Neural crest cell (in vitro differentiated cells): ENCODE results near the gene LGALS9C. TPM values are rescaled to one million over a fixed set of nuclear protein-coding genes. Genes with fewer than 3 reads are reported as not detected.
"Not testable (repeated sequence)": the region's sequence is repeated elsewhere in the genome, so short reads cannot be mapped to it uniquely, and the experiment has no call there.

Experiments used
- DNase-seq: peaks from one replicate; pipeline ENCODE4 v3.0.0; 2021; ENCODE audit warnings: low read depth, mixed read lengths, low spot score
- H3K27ac Mint-ChIP-seq: one replicate; pipeline ENCODE4 v1.8.0; 2021; ENCODE audit warnings: mild to moderate bottlenecking, mixed read lengths; ENCODE audit not compliant: unreplicated experiment
- H3K27me3 Mint-ChIP-seq: 2 replicates; pipeline ENCODE4 v1.8.0; 2021; ENCODE audit warnings: low read depth, mild to moderate bottlenecking, mixed read lengths
- H3K36me3 Mint-ChIP-seq: 2 replicates; pipeline ENCODE4 v1.8.0; 2021; ENCODE audit warnings: low read depth, mild to moderate bottlenecking, mixed read lengths
- H3K4me1 Mint-ChIP-seq: 2 replicates; pipeline ENCODE4 v1.8.0; 2021; ENCODE audit warnings: mixed read lengths
- H3K4me3 Mint-ChIP-seq: one replicate; pipeline ENCODE4 v1.8.0; 2021; ENCODE audit warnings: mild to moderate bottlenecking, mixed read lengths
- H3K9me3 Mint-ChIP-seq: 2 replicates; pipeline ENCODE4 v1.8.0; 2021; ENCODE audit warnings: mixed read lengths
- total RNA-seq: library from RNA; stranded (reverse); gene quantifications from 2 replicates; pipeline ENCODE4 v1.2.1, GENCODE V29; 2021

Gene LGALS9C
- total RNA-seq, 1 donor from 2014 or later = not detected

DNA sequence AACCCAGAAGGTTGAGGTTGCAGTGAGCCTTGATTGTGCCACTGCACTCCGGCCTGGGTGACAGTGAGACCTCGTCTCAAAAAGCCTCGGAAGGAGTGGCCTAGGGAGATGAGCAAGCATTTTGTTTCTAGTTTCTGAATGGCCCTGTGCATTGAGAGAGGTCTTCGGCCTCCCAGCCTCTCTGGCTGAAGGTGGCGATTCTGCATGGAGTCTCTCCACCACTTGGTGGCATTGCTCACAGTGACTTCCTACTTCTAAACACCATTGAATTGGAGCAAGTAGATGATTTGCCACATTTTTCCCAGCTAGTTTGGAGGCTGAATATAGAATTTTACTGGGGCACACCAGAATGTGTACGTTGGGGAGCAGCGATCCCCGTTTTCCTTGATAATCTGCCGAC lies 48.4 kb downstream of the LGALS9C start:
- not testable (repeated sequence) for H3K27ac Mint-ChIP-seq, H3K27me3 Mint-ChIP-seq, H3K36me3 Mint-ChIP-seq, DNase-seq, H3K4me3 Mint-ChIP-seq, H3K4me1 Mint-ChIP-seq, H3K9me3 Mint-ChIP-seq

DNA sequence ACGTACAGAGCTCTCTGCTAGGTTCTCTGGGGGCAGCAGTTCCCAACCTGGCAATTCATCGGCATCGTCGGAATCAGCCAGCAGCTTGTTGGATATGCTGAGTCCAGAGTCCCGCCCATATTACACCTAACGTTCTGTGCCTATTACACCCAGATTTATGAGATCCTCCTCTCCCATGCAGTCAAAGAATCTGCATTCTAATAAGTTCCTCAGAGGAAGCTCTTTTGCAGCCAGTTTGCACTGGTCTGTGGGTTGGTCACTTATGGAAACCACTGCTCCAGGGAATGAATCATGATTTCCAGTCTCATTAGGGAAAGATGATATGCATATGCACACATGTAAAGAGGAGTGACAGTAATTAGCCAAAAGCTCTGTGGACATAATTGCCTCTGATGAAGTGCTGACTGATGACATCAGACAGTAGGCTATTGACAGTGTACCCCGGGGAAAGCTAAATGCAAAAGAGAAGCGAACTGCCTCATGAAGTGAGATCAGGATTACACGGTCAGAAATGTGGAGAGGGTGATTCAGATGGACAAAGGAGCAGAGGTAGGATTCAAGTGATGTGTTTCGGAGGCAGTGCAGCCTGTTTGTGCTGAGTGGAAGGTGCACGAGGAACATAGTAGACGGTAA lies 49.7 kb downstream of the LGALS9C start:
- peak overlapping the region; percentile 43 for H3K27ac Mint-ChIP-seq
- H3K27me3 Mint-ChIP-seq, H3K9me3 Mint-ChIP-seq, H3K4me3 Mint-ChIP-seq, H3K36me3 Mint-ChIP-seq, DNase-seq, H3K4me1 Mint-ChIP-seq: not testable (repeated sequence)

DNA sequence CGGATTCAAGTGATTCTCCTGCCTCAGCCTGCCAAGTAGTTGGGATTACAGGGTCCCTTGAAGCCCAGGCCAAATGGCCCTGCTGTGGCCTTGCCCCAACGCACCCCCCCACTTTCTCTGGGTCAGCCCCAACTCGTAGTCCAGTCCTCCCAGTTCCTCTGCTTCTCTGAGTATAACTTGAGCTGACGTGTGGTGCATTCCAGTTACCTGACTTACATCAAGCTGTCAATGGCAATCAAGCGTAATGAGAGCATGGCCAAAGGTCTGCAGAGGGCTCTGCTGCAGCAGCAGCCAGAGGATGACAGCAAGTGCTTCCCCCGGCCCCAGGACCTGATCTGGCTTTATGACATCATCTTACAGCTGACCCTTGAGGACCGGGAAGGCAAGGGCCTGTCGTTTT lies 50.8 kb downstream of the LGALS9C start:
- H3K4me3 Mint-ChIP-seq, H3K9me3 Mint-ChIP-seq, DNase-seq, H3K4me1 Mint-ChIP-seq, H3K36me3 Mint-ChIP-seq, H3K27ac Mint-ChIP-seq, H3K27me3 Mint-ChIP-seq: not testable (repeated sequence)

DNA sequence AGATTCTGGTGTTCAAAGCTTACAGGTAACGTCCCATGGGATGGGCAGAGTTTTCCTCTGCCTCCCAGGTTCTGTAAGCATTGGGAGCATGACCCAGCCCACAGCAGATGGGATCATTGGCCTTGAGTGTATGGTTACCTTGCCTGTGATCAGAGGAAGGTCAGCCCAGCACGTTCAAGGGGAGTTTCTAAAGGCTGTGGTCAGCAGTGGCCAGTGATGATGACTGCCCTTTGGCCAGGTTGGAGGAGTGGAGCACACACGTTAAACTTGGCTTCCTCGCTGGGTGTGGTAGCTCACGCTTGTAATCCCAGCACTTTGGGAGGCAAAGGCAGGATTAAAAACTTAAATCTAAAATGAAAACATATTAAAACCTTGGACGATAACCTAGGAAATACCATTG lies 51.8 kb downstream of the LGALS9C start:
- H3K4me3 Mint-ChIP-seq, DNase-seq, H3K27me3 Mint-ChIP-seq, H3K9me3 Mint-ChIP-seq, H3K36me3 Mint-ChIP-seq, H3K27ac Mint-ChIP-seq, H3K4me1 Mint-ChIP-seq: not testable (repeated sequence)

DNA sequence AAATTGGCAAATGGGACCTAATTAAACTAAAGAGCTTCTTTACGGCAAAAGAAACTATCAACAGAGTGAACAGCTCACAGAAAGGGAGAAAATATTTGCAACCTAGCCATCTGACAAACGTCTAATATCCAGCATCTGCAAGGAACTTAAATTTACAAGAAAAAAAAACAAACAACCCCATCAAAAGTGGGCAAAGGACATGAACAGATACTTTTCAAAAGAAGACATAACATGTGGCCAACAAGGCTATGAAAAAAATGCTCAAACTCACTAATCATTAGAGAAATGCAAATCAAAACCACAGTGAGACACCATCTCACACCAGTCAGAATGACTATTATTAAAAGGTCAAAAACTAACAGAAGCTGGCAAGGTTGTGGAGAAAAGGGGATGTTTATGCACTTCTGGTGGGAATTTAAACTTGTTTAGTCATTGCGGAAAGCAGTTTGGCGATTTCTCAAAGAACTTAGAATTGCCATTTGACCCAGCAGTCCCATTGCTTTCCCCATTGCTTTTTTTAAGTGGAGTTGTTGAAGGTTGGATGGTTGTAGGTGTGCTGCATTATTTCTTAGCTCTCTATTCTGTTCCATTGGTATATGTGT lies 52.4 kb downstream of the LGALS9C start:
- not testable (repeated sequence) for H3K27ac Mint-ChIP-seq, H3K4me3 Mint-ChIP-seq, H3K27me3 Mint-ChIP-seq, H3K4me1 Mint-ChIP-seq, H3K9me3 Mint-ChIP-seq, H3K36me3 Mint-ChIP-seq, DNase-seq

DNA sequence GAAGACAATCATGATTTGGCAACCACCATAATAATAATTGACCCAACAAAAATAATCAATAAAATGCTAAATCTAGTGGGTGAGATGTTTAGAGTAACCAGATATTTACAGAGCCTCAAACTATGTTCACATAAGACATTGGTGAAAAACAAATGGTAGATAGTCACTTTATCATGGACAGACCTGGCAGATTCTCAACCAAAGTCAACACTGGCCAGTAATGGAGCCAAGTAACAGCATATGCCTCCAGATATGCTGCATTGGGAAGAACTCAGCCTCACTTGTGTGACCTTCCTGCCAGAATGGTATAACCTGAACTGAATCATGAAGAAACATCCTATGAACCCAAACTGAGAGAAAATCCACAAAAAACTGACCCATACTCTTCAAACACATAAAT lies 53.8 kb downstream of the LGALS9C start:
- H3K36me3 Mint-ChIP-seq, H3K27me3 Mint-ChIP-seq, H3K9me3 Mint-ChIP-seq, H3K4me3 Mint-ChIP-seq, H3K4me1 Mint-ChIP-seq, H3K27ac Mint-ChIP-seq, DNase-seq: not testable (repeated sequence)

DNA sequence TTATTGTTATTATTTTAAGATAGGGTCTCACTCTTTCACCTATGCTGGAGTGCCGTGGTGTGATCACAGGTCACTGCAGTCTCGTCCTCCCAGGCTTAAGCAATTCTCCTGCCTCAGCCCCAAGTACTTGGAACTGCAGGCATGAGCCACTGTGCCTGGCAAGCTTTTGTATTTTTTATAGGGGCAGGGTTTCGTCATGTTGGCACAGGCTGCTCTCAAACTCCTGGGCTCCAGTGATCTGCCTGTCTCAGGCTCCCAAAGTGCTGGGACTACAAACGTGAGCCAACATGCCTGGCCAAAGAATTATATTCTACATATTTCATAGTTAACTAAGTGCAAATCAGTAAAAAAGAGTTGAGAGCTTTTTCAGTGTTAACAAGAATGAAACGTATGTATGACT lies 65.6 kb downstream of the LGALS9C start:
- not testable (repeated sequence) for H3K4me1 Mint-ChIP-seq, H3K36me3 Mint-ChIP-seq, H3K27ac Mint-ChIP-seq, H3K27me3 Mint-ChIP-seq, H3K4me3 Mint-ChIP-seq, DNase-seq, H3K9me3 Mint-ChIP-seq

DNA sequence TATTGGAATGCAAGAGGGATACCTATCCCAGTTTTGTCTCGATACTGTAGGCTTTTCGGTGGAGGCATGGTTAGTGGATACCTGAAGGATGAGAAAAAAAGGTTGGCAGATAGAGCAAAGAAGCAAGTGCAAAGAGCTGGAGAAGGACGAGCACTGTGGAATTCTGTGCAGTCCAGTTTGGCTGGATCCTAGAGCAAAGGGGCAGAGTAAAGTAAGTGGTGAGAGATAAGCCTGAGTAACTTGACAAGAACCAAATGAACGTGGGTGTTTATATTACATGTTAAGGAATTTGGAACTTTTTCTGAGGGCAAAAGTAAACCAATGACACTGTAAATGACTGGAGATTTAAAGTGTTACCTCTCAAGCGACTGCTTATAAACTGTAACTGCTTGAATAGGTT lies 66.3 kb downstream of the LGALS9C start:
- H3K9me3 Mint-ChIP-seq, H3K27me3 Mint-ChIP-seq, H3K4me1 Mint-ChIP-seq, DNase-seq, H3K27ac Mint-ChIP-seq, H3K36me3 Mint-ChIP-seq, H3K4me3 Mint-ChIP-seq: not testable (repeated sequence)

Other genes with a start within 250 kb of the LGALS9C start
- 181 and 183 TPM in 2 replicates for gene FLII, start 218.1 kb upstream of the LGALS9C start, total RNA-seq
- gene MIEF2, start 216.1 kb upstream of the LGALS9C start, total RNA-seq = 8.8 and 12.2 TPM in 2 replicates
- 98.5 and 107 TPM in 2 replicates for gene TOP3A, start 161.8 kb upstream of the LGALS9C start, total RNA-seq
- 20.2 and 20.8 TPM in 2 replicates for gene SMCR8, start 161.5 kb upstream of the LGALS9C start, total RNA-seq
- gene SHMT1, start 113.2 kb upstream of the LGALS9C start, total RNA-seq = 43.9 and 44.6 TPM in 2 replicates
- gene EVPLL, start 99.0 kb upstream of the LGALS9C start, total RNA-seq = not detected in 2 replicates
- 0.26 TPM in 1 of 2 replicates, not detected in the other for gene TBC1D28, start 167.6 kb downstream of the LGALS9C start, total RNA-seq
- 25.8 and 28.5 TPM in 2 replicates for gene FOXO3B, start 205.5 kb downstream of the LGALS9C start, total RNA-seq